Neural cell (in vitro differentiated cells): ENCODE data around the gene TXK.

Source experiments
- EP300 ChIP-seq: fragments of 450-650 bp; conservative IDR thresholded peaks from 2 replicates; pipeline ENCODE4 v1.6.1; 2014; ENCODE audit warnings: antibody characterized with exemption, mild to moderate bottlenecking, moderate library complexity; ENCODE audit not compliant: poor library complexity, severe bottlenecking
- EZH2 ChIP-seq: fragments of 200-600, 300-800 bp; shearing (Covaris generic), sonication (generic); IDR thresholded peaks from 2 replicates; pipeline ENCODE4 v1.6.1; 2014; ENCODE audit warnings: antibody characterized with exemption, low read length, borderline replicate concordance, mild to moderate bottlenecking; ENCODE audit not compliant: insufficient read depth, poor library complexity, severe bottlenecking
- TF ChIP-seq, protein P1 (sequence below): fragments of 450-650 bp; IDR thresholded peaks from 2 replicates; pipeline ENCODE4 v1.5.1; 2014; ENCODE audit warnings: antibody characterized with exemption, mild to moderate bottlenecking, moderate library complexity; ENCODE audit not compliant: poor library complexity, severe bottlenecking
- TF ChIP-seq, protein P2 (sequence below): IDR thresholded peaks from 2 replicates; pipeline ENCODE4 v1.6.1; 2012; ENCODE audit warnings: borderline replicate concordance

DNA sequence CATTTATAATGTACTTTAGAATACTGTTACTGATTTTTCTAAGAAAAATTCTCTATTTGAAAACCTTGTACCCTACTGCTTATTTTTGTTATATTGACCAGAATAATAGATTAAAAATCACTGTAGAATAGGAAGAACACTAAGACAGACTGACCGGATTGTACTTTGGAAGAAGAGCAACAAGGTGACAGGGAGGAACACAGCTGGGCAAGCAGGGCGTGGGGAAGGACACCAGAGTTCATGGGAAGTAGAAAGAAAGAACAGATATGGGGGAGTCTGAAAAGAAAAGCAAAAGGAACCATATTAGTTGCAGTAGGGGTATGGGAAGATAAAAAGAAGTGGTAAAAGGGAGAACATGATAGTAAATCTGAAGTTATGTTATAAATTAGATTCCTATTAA is 38.6 kb downstream of the TXK start:
- TF ChIP-seq EZH2 (no peak), EP300 (no peak)
- TF ChIP-seq, protein P1, sequence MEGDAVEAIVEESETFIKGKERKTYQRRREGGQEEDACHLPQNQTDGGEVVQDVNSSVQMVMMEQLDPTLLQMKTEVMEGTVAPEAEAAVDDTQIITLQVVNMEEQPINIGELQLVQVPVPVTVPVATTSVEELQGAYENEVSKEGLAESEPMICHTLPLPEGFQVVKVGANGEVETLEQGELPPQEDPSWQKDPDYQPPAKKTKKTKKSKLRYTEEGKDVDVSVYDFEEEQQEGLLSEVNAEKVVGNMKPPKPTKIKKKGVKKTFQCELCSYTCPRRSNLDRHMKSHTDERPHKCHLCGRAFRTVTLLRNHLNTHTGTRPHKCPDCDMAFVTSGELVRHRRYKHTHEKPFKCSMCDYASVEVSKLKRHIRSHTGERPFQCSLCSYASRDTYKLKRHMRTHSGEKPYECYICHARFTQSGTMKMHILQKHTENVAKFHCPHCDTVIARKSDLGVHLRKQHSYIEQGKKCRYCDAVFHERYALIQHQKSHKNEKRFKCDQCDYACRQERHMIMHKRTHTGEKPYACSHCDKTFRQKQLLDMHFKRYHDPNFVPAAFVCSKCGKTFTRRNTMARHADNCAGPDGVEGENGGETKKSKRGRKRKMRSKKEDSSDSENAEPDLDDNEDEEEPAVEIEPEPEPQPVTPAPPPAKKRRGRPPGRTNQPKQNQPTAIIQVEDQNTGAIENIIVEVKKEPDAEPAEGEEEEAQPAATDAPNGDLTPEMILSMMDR, result no peak
- TF ChIP-seq, protein P2, sequence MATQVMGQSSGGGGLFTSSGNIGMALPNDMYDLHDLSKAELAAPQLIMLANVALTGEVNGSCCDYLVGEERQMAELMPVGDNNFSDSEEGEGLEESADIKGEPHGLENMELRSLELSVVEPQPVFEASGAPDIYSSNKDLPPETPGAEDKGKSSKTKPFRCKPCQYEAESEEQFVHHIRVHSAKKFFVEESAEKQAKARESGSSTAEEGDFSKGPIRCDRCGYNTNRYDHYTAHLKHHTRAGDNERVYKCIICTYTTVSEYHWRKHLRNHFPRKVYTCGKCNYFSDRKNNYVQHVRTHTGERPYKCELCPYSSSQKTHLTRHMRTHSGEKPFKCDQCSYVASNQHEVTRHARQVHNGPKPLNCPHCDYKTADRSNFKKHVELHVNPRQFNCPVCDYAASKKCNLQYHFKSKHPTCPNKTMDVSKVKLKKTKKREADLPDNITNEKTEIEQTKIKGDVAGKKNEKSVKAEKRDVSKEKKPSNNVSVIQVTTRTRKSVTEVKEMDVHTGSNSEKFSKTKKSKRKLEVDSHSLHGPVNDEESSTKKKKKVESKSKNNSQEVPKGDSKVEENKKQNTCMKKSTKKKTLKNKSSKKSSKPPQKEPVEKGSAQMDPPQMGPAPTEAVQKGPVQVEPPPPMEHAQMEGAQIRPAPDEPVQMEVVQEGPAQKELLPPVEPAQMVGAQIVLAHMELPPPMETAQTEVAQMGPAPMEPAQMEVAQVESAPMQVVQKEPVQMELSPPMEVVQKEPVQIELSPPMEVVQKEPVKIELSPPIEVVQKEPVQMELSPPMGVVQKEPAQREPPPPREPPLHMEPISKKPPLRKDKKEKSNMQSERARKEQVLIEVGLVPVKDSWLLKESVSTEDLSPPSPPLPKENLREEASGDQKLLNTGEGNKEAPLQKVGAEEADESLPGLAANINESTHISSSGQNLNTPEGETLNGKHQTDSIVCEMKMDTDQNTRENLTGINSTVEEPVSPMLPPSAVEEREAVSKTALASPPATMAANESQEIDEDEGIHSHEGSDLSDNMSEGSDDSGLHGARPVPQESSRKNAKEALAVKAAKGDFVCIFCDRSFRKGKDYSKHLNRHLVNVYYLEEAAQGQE, result no peak
